Measurements from ENCODE around the gene UCK1.
"Not testable (repeated sequence)": the region's sequence is repeated elsewhere in the genome, so short reads cannot be mapped to it uniquely, and the experiment has no call there.

The UCK1 gene

GRCh38 chr9:131523451-131524435, 7.3 kb downstream of the UCK1 start:
- DNase-seq, result no peak

- no peak for DNase-seq
These were observed 8.0 kb downstream of the UCK1 start for GRCh38 chr9:131523086-131523388.

GRCh38 chr9:131522257-131523085, 8.6 kb downstream of the UCK1 start:
- DNase-seq, result no peak

- DNase-seq, result no peak
These were observed 9.2 kb downstream of the UCK1 start for GRCh38 chr9:131521822-131522221.

GRCh38 chr9:131521203-131521602, 9.9 kb downstream of the UCK1 start:
- DNase-seq, result no peak

- no peak for DNase-seq
These were observed 10.6 kb downstream of the UCK1 start for GRCh38 chr9:131520503-131520902.

GRCh38 chr9:131518553-131518952, 12.5 kb downstream of the UCK1 start:
- DNase-seq, result no peak

- no peak for DNase-seq
These were observed 13.3 kb downstream of the UCK1 start for GRCh38 chr9:131517761-131518190.

- no peak for DNase-seq
These were observed 14.1 kb downstream of the UCK1 start for GRCh38 chr9:131516930-131517329.

GRCh38 chr9:131516100-131516499, 15.0 kb downstream of the UCK1 start:
- peak; percentile 12 to 26 for DNase-seq

GRCh38 chr9:131515559-131516031, 15.5 kb downstream of the UCK1 start:
- DNase-seq, result not testable (repeated sequence)

- no peak for DNase-seq
These were observed 17.9 kb downstream of the UCK1 start for GRCh38 chr9:131513177-131513576.

- no peak for DNase-seq
These were observed 19.2 kb downstream of the UCK1 start for GRCh38 chr9:131511880-131512279.

GRCh38 chr9:131511416-131511815, 19.6 kb downstream of the UCK1 start:
- no peak for DNase-seq

- DNase-seq, result no peak
These were observed 26.1 kb downstream of the UCK1 start for GRCh38 chr9:131505012-131505411.

- peak; percentile 33 to 41 for DNase-seq
These were observed 27.2 kb downstream of the UCK1 start for GRCh38 chr9:131503626-131504465.

- peak; percentile 78 to 83 for DNase-seq
These were observed 28.1 kb downstream of the UCK1 start, which contains the start of gene POMT1 for GRCh38 chr9:131502781-131503625. TSS of gene POMT1 (plus strand) at chr9:131502918. CDS start at chr9:131504219, 1,301 bp downstream.

- DNase-seq, result no peak
These were observed 30.0 kb downstream of the UCK1 start for GRCh38 chr9:131500939-131501541.

GRCh38 chr9:131500377-131500776, 30.7 kb downstream of the UCK1 start:
- no peak for DNase-seq

- no peak for DNase-seq
These were observed 31.8 kb downstream of the UCK1 start for GRCh38 chr9:131499254-131499767.

GRCh38 chr9:131496844-131497405, 34.1 kb downstream of the UCK1 start:
- DNase-seq, result no peak

All from inflammatory macrophage treated with lipopolysaccharide for 1 hour (primary cell).